Posterior vena cava (tissue), 2 donors: Measurements from ENCODE around the gene DSCAML1. TPM values are rescaled to one million over a fixed set of nuclear protein-coding genes. Genes with fewer than 3 reads are reported as not detected.

Experiments used
- DNase-seq: peaks from one replicate; pipeline ENCODE4 v3.0.0-alpha.2; 2020; ENCODE audit warnings: low spot score
- intact Hi-C, 2 donors: fragments of 100-400 bp; cut with DNase I; formaldehyde crosslinking; loops; one replicate each; pipeline versions ENCODE4 v1.14.1 to v1.14.2; 2022 to 2023
- total RNA-seq, 2 donors: library from RNA; stranded (reverse); fragmentation: NEBNext Ultra II Directional; extraction: Animal tissue kit (Norgen Biotek cat#: 25700); gene quantifications; one replicate each; pipeline ENCODE4 v1.2.1, GENCODE V29; 2021
- donor health status: DM: yes; HTN: yes; CAD: no.
- donor health status: DM: yes; HTN: yes; CAD: no.

Gene DSCAML1
- total RNA-seq, 2 donors from 2014 or later, result 1.2 to 1.5 TPM

GRCh38 chr11:117430293-117430955, 366.6 kb downstream of the DSCAML1 start:
- DNase-seq, result no peak
- intact Hi-C loops, result no loop called here

DNA sequence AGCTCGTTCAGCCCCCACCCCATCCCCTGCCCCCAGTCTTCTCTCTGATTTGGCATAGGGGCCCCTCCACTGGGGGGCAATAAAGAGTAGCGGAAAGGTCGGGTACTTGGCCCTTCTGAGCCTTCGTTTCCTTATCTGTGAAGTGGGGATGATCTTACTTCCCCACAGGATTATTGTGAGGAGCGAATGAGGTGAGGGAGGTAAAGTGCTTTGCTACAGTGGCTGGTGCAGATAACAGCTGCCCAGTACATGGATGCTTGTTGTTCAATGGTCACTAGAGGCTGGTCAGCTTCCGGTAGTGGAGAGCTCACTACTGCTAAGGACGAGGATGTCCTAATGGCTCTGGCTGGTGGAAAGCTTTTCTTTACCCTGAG, 368.2 kb downstream of the DSCAML1 start:
- DNase-seq, result no peak
- intact Hi-C loops, result loop anchor here in 1 of 2 donors (10.0 kb wide), 1 partner anchor 386 kb away; no protein-coding TSS in a partner anchor

DNA sequence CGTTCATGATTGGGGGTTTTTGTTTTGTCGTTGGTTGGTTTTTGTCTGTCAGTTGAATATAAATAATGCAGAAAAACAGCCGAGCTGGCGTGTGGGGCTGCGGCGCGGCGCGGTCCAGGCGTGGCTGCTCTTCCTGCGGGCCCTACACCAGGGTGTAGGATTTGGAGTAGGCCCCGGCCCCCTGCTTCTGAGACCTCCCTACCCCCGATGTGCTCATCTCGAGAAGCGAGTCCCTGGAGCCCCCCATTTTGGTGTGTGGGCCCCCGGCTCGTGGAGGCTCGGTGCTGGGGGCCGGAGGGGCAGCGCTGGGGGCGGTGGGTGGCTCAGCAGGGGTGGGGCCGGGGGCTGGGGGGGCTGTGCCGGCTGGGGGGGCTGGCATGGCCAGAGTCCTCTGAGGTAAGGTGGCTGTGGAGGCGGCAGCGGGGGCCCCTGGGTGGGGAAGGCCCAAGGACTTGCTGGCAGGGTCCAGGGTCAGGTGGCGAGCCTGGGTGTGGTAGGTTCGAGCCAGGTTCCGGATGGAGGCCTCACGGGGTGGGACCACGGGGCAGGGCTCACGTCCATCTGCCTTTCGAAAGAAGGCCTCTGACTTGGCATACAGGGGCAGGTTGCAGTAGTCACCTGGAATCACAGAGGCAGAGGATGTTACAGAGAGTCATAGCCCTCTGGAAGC, 368.7 kb downstream of the DSCAML1 start:
- peak; percentile 57 for DNase-seq
- intact Hi-C loops, result loop anchor here in 1 of 2 donors (10.0 kb wide), 1 partner anchor 386 kb away; no protein-coding TSS in a partner anchor

DNA sequence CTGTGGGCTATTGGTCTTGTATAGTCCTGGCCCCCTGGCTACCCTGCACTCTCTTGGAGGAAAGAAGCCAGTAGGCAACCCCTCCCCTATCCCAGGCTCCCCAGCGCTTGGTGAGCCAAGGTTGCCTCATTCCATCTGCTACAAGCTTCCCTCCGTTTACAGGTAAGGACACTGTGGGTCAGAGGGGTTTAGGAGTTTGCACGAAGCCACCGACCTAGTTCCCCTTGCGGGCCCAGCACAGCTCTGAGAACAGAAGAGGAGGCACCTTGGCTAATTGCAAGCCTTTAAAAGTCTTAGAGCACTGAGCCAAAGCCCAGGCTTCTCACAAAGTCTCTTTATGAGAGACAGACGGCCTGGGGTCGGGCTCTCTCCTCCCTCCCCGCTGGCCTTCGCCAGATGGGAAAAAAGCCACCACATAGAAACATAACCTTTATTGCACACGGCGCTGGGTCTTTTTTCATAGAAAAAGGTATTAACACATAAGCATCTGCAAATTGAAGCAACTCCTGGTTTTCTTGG, 369.6 kb downstream of the DSCAML1 start:
- intact Hi-C loops, result loop anchor here in 1 of 2 donors (10.0 kb wide), 1 partner anchor 387 kb away; no protein-coding TSS in a partner anchor
- DNase-seq, result peak; percentile 43

GRCh38 chr11:117426941-117427340, 370.1 kb downstream of the DSCAML1 start:
- intact Hi-C loops, result loop anchor here in 1 of 2 donors (10.0 kb wide), 1 partner anchor 388 kb away; no protein-coding TSS in a partner anchor
- peak; percentile 56 for DNase-seq

- intact Hi-C loops, result loop anchor here in 1 of 2 donors (10.0 kb wide), 1 partner anchor 389 kb away; no protein-coding TSS in a partner anchor
- peak; percentile 89 for DNase-seq
Observed at GRCh38 chr11:117426297-117426685, 370.7 kb downstream of the DSCAML1 start.

DNA sequence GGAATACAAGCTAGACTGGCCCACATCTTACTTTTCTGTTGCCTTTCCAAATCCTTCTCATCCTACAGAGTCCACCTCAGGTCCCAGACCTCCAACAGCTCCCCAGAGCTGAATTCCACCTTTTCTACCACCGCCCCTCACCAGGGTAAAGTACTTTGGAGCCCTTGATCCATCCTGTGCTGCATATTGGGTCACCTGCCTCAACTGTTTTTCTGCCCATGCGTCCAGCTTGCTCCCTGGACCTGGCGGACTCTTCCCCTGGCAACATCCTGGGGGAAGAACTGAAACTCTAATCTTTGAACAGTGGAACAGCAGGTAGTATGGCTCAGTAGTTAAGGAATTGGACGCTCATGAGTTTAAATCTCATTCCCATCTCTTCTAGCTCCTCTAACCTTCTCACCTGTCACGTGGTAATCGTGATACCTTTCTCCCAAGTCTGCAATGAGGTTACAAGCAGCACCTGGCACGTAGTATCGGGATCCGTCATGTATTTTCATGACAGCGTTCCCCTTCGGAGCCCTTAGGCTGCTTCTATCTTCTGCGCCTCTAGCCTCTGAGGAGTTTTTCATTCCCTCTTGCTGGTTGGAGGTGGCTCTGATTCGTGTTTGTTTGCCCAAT, 371.2 kb downstream of the DSCAML1 start:
- peak; percentile 60 for DNase-seq
- intact Hi-C loops, result loop anchor here in 1 of 2 donors (10.0 kb wide), 1 partner anchor 389 kb away; no protein-coding TSS in a partner anchor

- no peak for DNase-seq
- intact Hi-C loops, result loop anchor here in 1 of 2 donors (10.0 kb wide), 1 partner anchor 390 kb away; no protein-coding TSS in a partner anchor
Observed at GRCh38 chr11:117424781-117425180, 372.2 kb downstream of the DSCAML1 start.

DNA sequence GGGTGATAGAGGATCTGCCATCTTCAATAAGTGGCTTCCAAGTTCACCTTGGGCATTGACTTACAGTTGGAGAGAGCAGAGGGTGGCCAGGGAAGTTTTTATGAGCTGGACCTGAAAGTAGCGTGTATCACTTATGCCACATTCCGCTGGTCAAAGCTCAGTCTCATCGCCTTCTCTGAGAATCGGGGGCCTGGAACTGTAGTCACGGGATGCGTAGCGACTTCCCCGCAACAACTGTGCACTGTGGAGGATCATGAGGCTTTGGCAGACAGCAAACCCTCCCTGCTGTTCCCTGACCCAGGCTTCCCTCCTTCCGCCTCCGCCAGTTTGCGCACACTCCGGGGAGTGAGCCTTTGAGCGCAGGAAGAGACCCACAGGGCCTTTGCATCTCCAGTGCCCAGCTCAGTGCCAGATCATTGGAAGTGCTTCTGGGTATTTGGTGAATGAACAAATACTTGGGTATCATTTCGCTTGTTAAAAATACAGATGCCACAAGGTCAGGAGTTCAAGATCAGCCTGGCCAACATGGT, 373.9 kb downstream of the DSCAML1 start:
- intact Hi-C loops, result loop anchor here in 1 of 2 donors (10.0 kb wide), 1 partner anchor 392 kb away; no protein-coding TSS in a partner anchor
- peak; percentile 50 for DNase-seq

GRCh38 chr11:117421476-117421875, 375.5 kb downstream of the DSCAML1 start:
- no peak for DNase-seq
- intact Hi-C loops, result loop anchor here in 1 of 2 donors (10.0 kb wide), 1 partner anchor 393 kb away; no protein-coding TSS in a partner anchor

DNA sequence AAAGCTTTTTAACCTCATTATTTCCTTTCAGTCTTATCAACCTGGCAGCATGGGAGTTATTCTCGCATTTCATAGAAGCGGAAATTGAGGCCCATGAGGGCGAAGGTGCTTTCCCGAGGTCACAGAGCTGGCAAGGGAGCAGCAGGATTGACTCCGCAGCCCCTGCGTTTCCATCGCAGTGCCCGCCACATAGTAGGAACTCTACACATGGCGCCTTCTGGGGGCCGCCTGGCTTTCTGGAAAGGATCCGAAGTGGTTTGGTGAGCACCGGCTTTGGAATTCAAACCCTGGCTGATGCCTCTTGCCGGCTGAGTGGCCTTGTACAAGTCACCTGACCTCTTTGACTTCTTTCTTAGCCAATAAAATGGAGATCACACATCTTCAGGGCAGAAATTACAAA, 376.0 kb downstream of the DSCAML1 start:
- peak; percentile 62 for DNase-seq
- intact Hi-C loops, result loop anchor here in 1 of 2 donors (10.0 kb wide), 1 partner anchor 394 kb away; no protein-coding TSS in a partner anchor

- no peak for DNase-seq
- intact Hi-C loops, result loop anchor here in 1 of 2 donors (10.0 kb wide), 1 partner anchor 394 kb away; no protein-coding TSS in a partner anchor
Observed at GRCh38 chr11:117420598-117420997, 376.4 kb downstream of the DSCAML1 start.

DNA sequence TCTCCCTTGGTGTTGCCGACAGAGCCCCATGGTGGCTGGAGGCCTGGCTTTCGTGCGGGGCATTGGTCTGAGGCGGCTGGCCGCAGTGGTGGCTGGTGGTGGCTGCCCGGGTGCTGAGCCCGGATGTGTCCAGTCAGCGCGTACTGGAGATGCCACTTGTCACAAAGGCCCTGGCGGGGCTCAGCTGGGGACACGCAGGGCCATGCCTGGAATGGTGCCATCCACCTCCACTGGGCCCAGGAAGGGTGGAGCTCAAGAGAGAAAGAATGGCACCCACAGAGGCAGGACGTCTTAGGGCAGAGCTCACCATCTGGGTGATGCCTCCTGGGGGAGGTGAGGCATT, 376.9 kb downstream of the DSCAML1 start:
- DNase-seq, result no peak
- intact Hi-C loops, result loop anchor here in 1 of 2 donors (10.0 kb wide), 1 partner anchor 395 kb away; no protein-coding TSS in a partner anchor

- intact Hi-C loops, result loop anchor here in 1 of 2 donors (10.0 kb wide), 1 partner anchor 395 kb away; no protein-coding TSS in a partner anchor
Observed at GRCh38 chr11:117419482-117420142, 377.4 kb downstream of the DSCAML1 start.

DNA sequence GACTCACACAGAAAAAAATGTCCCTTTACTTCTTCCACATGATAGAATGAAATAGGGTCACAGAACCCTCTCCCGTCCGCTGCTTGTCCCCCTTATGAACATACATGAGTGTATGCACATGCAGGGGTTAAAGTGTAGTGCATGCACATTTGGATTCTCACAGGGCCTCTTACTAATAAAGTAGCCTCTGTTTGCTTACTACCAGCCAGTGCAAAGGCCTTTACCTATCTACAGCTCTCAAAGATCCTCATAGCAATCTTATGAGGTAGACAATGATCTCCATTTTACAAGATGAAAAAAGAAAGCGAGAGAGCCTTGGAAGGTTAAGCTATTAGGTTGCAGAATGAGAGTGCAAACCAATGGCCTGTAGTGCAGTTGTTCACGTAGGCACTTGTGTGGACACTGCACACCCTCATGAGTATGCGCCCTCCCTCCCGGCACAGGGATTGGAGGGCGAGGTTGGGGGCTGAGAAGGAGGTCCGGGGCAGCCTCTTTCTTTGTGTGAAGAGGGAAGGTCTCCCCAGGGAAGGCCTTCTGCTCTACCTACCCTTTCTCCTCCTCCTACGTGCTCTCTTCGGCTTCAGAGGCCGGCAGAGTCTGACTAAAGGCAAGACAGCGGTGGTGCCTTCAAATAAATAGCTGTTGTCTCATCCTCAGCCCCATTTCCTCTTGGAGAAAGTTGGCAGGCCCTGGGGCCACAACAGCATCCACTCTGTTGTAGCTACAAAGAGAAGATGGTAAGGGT, 378.1 kb downstream of the DSCAML1 start:
- intact Hi-C loops, result no loop called here
- peak; percentile 45 for DNase-seq

More at GRCh38 chr11:117419482-117420142, 377.4 kb downstream of the DSCAML1 start:
- peak; percentile 63 for DNase-seq

DNA sequence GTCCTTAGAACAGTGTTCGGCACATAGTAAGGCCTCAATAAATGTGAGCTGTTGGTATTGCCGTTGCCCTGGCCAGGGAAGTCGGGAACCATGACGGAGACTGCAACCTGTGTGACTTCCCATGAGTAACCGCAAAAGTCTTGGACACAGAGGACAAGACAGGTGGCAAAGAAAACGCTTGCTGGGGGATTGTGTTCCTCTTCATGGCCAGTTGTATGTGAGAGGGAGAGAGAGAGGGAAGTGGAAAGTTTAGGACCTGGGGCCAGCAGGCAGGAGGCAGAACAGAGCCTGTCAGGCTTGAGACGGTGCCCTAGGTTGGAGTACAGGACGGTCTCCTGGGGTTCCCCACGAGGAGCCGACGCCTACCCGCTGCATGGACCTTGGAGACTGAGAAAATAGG, 379.2 kb downstream of the DSCAML1 start:
- DNase-seq, result no peak

DNA sequence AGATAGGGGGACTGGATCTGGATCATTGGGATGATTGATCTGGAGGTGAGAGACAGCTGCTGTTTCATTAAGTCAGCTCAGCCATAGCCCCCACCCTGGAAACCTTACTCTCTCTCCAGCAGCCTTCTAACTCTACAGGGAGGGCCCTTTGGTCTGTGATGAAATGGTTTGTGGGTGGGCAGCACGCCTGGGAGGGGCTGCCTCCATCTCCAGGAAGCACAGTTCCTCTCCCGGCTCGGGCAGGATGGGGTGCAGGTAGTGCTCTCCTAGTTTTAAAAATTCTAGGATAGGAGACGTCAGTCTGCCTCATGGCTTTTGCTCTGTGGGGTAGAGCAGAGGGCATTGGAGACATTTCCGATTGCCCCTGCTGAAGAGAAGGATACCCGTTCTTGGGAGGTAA, 379.7 kb downstream of the DSCAML1 start:
- intact Hi-C loops, result no loop called here
- peak; percentile 45 for DNase-seq

More for the DNA sequence above, 379.2 kb downstream of the DSCAML1 start:
- intact Hi-C loops, result no loop called here
